Measurements from ENCODE around the gene XPR1. TPM values are rescaled to one million over a fixed set of nuclear protein-coding genes. Genes with fewer than 3 reads are reported as not detected.

XPR1 gene
- total RNA-seq (ENCODE audit: low replicate concordance): 14.9 and 28.9 TPM in 2 replicates

GRCh38 chr1:180631766-180632325 is at the start of gene XPR1:
XPR1 (plus strand) TSS chr1:180632022; CDS start chr1:180632202, 180 bp downstream.

GRCh38 chr1:180912801-180913565 is 281.2 kb downstream of the XPR1 start, which contains the start of gene KIAA1614:
KIAA1614 (plus strand) TSS chr1:180912897; CDS start chr1:180913244, 347 bp downstream.

Other genes starting within 250 kb of the XPR1 start
- 60.8 and 66.7 TPM in 2 replicates for gene ACBD6, start 129.4 kb upstream of the XPR1 start, total RNA-seq (ENCODE audit: low replicate concordance)
- gene OVAAL, start 73.1 kb upstream of the XPR1 start, total RNA-seq (ENCODE audit: low replicate concordance): not detected in 2 replicates